Left forelimb (tissue), 1 donor: Measurements from ENCODE around the gene ZNRF1.

Experiments
- DNase-seq: peaks from one replicate; pipeline ENCODE4 v3.0.0-alpha.2; 2018; ENCODE audit warnings: low spot score

Gene ZNRF1

GRCh38 chr16:75160386-75160785 is 161.6 kb downstream of the ZNRF1 start:
- DNase-seq: no peak
